ENCODE measurements around the gene SECTM1.

DNA sequence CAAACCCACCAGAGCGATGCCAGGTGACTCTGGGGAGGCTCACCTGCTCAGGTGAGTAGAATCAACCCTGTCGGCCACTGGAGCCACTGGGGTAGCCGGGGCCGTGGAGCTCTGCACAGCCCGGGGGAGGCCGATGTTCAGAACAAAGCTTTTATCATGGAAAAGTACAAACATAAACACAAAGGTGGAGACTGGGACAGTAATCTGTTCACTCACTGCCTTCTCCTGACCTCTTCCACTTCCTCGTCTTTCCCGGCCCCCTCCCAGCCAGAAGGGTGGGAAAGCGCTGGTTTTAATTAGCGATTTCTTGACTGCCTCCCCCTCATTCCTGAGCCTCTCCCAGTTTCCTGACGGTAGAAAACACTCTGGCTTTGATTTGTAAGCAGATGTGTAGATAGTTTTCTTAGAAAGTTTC lies 15.7 kb upstream of the SECTM1 start:
- TF ChIP-seq CTCF (conservative IDR thresholded peaks at IDR 0.05; ENCODE audit: low read depth, low read length) (no peak), EZH2 (IDR thresholded peaks at IDR 0.05; ENCODE audit: low read length, unreplicated experiment) (no peak)

All from PC-3 (cell line).